HCT116 (cell line): ENCODE measurements around the gene ACVR1B. TPM values are rescaled to one million over a fixed set of nuclear protein-coding genes. Genes with fewer than 3 reads are reported as not detected.

Experiments used
- ATAC-seq: fragments of 200-7000 bp; cut with Tn5 transposase; 2 replicates; pipeline ENCODE4 v1.9.1; 2020; ENCODE audit warnings: mild to moderate bottlenecking, moderate library complexity
- BruUV-seq: library from RNA; stranded (reverse); fragments of 400-500 nt; replicated peaks from 2 replicates; lab custom pipeline; 2021; lab: Mats Ljungman, UMichigan
- CTCF ChIA-PET: fragments of 300-600 bp; sonication (Branson Sonifier 250); formaldehyde crosslinking; loops from one replicate; lab custom pipeline; 2021; ENCODE audit warnings: antibody characterized with exemption; lab: Charles Lee
- POLR2A ChIA-PET: fragments of 300-600, 350-600 bp; sonication (Branson Sonifier 250); formaldehyde crosslinking; loops from one replicate; lab custom pipeline; 2021; ENCODE audit warnings: antibody characterized with exemption; lab: Charles Lee
- RAD21 ChIA-PET, 2 experiments: fragments of 300-600 bp; sonication (Branson Sonifier 250); formaldehyde crosslinking; loops; one replicate each; lab custom pipeline; 2023; ENCODE audit warnings: low total read pairs in 2 of 2; ENCODE audit not compliant: uncharacterized antibody in 2 of 2, unreplicated experiment in 2 of 2, low non-redundant PET in 1 of 2; lab: Charles Lee
- DNase-seq: peaks from one replicate; pipeline ENCODE4 v3.0.0-alpha.2; 2010; ENCODE audit warnings: low read depth, low spot score
- H2AFZ ChIP-seq: fragments of 200-600 bp; shearing (Covaris generic), sonication (generic); 2 replicates; pipeline ENCODE4 v1.6.1; 2017; ENCODE audit warnings: low read depth, mixed run types, mixed read lengths, antibody characterized with exemption, low read length; ENCODE audit not compliant: poor library complexity, severe bottlenecking
- H3K27ac ChIP-seq: 2 replicates; pipeline ENCODE4 v1.5.1; 2012; ENCODE audit warnings: low read depth, low read length
- H3K27me3 ChIP-seq: fragments of 200-600 bp; sonication (generic); 2 replicates; pipeline ENCODE4 v1.6.1; 2016; ENCODE audit warnings: mixed run types, low read length, mixed read lengths; ENCODE audit not compliant: insufficient read depth
- H3K36me3 ChIP-seq, 2 experiments: fragments of 200-500 bp in 1 of 2; fragments of 200-600 bp in 1 of 2; sonication (Bioruptor generic) in 1 of 2; sonication (generic) in 1 of 2; 2 replicates each; pipeline versions ENCODE4 v1.5.1 to v1.6.1; 2014 to 2016; ENCODE audit warnings: low read length in 2 of 2, inconsistent platforms in 1 of 2, mixed read lengths in 1 of 2, mixed run types in 1 of 2; ENCODE audit not compliant: insufficient read depth in 2 of 2, control insufficient read depth in 1 of 2
- H3K4me1 ChIP-seq, 2 experiments: fragments of 200-600 bp in 1 of 2; sonication (generic) in 1 of 2; 2 replicates each; pipeline versions ENCODE4 v1.5.1 to v1.6.1; 2012 to 2017; ENCODE audit warnings: low read length in 2 of 2, inconsistent platforms in 1 of 2, mild to moderate bottlenecking in 1 of 2, mixed read lengths in 1 of 2, mixed run types in 1 of 2, moderate library complexity in 1 of 2; ENCODE audit not compliant: insufficient read depth in 2 of 2, control insufficient read depth in 1 of 2
- H3K4me2 ChIP-seq: fragments of 200-600 bp; sonication (generic); 2 replicates; pipeline ENCODE4 v1.6.1; 2017; ENCODE audit warnings: mixed run types, low read length, mixed read lengths
- H3K4me3 ChIP-seq, 2 experiments: fragments of 200-600 bp in 1 of 2; sonication (generic) in 1 of 2; replicated peaks in 1 of 2; 2 replicates each; pipeline ENCODE4 v1.5.1; 2011 to 2016; ENCODE audit warnings: low read length in 2 of 2, control low read depth in 1 of 2, low read depth in 1 of 2, mild to moderate bottlenecking in 1 of 2, mixed read lengths in 1 of 2, mixed run types in 1 of 2
- H3K79me2 ChIP-seq: fragments of 200-600 bp; sonication (generic); 2 replicates; pipeline ENCODE4 v1.6.1; 2017; ENCODE audit warnings: mild to moderate bottlenecking, mixed run types, low read length, moderate library complexity, mixed read lengths; ENCODE audit not compliant: insufficient read depth
- H3K9ac ChIP-seq: fragments of 200-600 bp; sonication (generic); 2 replicates; pipeline ENCODE4 v1.6.1; 2016; ENCODE audit warnings: low read length, mixed read lengths
- H3K9me2 ChIP-seq: fragments of 200-600 bp; sonication (generic), shearing (Covaris generic); 2 replicates; pipeline ENCODE4 v1.6.1; 2017; ENCODE audit warnings: mixed run types, mild to moderate bottlenecking, moderate library complexity; ENCODE audit not compliant: insufficient read depth
- H3K9me3 ChIP-seq, 2 experiments: fragments of 200-500 bp in 1 of 2; fragments of 200-600 bp in 1 of 2; sonication (Bioruptor generic) in 1 of 2; sonication (generic) in 1 of 2; 2 replicates each; pipeline ENCODE4 v1.6.1; 2014 to 2017; ENCODE audit warnings: low read length in 2 of 2, mixed read lengths in 2 of 2, inconsistent platforms in 1 of 2, low read depth in 1 of 2, mild to moderate bottlenecking in 1 of 2, mixed run types in 1 of 2, moderate library complexity in 1 of 2; ENCODE audit not compliant: control insufficient read depth in 1 of 2, insufficient read depth in 1 of 2
- H4K20me1 ChIP-seq: fragments of 200-600 bp; sonication (generic), shearing (Covaris generic); 2 replicates; pipeline ENCODE4 v1.6.1; 2017; ENCODE audit warnings: mixed run types, mild to moderate bottlenecking, moderate library complexity; ENCODE audit not compliant: insufficient read depth
- CEBPB ChIP-seq: IDR thresholded peaks from 2 replicates; pipeline ENCODE4 v1.6.1; 2012; ENCODE audit warnings: low read depth
- JUND ChIP-seq: IDR thresholded peaks from 2 replicates; pipeline ENCODE4 v1.6.1; 2012
- MAX ChIP-seq: IDR thresholded peaks from 2 replicates; pipeline ENCODE4 v1.6.1; 2012
- POLR2A ChIP-seq: IDR thresholded peaks from 2 replicates; pipeline ENCODE4 v1.7.0; 2011; ENCODE audit warnings: borderline replicate concordance; ENCODE audit not compliant: insufficient read depth, insufficient read length; ENCODE audit errors: extremely low read depth
- POLR2AphosphoS5 ChIP-seq: IDR thresholded peaks from 2 replicates; pipeline ENCODE4 v1.6.1; 2011; ENCODE audit warnings: mild to moderate bottlenecking, low read depth, low read length, moderate library complexity
- SRF ChIP-seq: IDR thresholded peaks from 2 replicates; pipeline ENCODE4 v1.6.1; 2012; ENCODE audit warnings: low read depth
- ZBTB33 ChIP-seq: IDR thresholded peaks from 2 replicates; pipeline ENCODE4 v1.6.1; 2011; ENCODE audit warnings: mild to moderate bottlenecking, low read length, moderate library complexity; ENCODE audit not compliant: insufficient replicate concordance; ENCODE audit errors: extremely low read depth
- intact Hi-C: fragments of 100-400 bp; cut with micrococcal nuclease; formaldehyde crosslinking; loops from 2 replicates; pipeline ENCODE4 v1.10.0; 2022
- total RNA-seq: library from RNA; stranded (reverse); gene quantifications from one replicate; pipeline ENCODE4 v1.2.1, GENCODE V29; 2021; ENCODE audit not compliant: unreplicated experiment

The ACVR1B gene
- total RNA-seq, 1 experiment from 2014 or later = 22.7 TPM

GRCh38 chr12:51953864-51954263 lies 2.4 kb downstream of the ACVR1B start:
- Histone ChIP-seq H4K20me1 (no peaks in the 10 kb centered on the region), H3K4me2 (no peak overlapping the region), H3K27me3 (peaks cover 3% of the 10 kb centered on the region; the same call in 1 of the 2 replicates), H3K4me3 (no peak overlapping the region), H3K9me2 (no peaks in the 10 kb centered on the region), H3K9ac (no peak overlapping the region), H3K4me1 (peaks cover 9 to 21% of the 10 kb centered on the region in 2 experiments; a peak in 3 of 4 replicates), H3K36me3 (no peaks in the 10 kb centered on the region), H3K27ac (no peak overlapping the region), H3K79me2 (peaks cover 66% of the 10 kb centered on the region), H3K9me3 (no peaks in the 10 kb centered on the region), H2AFZ (no peak overlapping the region)
- POLR2A ChIA-PET = no interaction called here
- no peak for TF ChIP-seq POLR2AphosphoS5
- no peak for TF ChIP-seq JUND
- ATAC-seq = no peak
- intact Hi-C loops = no loop called here
- RAD21 ChIA-PET = no interaction called here
- no peak for DNase-seq
- CTCF ChIA-PET = no interaction called here
- no TSS peak for BruUV-seq

GRCh38 chr12:51954561-51955361 lies 3.3 kb downstream of the ACVR1B start:
- Histone ChIP-seq H3K4me3 (no peak overlapping the region), H2AFZ (no peak overlapping the region), H3K27ac (no peak overlapping the region), H3K9me2 (no peaks in the 10 kb centered on the region), H3K36me3 (no peaks in the 10 kb centered on the region), H3K79me2 (peaks cover 74% of the 10 kb centered on the region), H3K4me1 (peaks cover 9 to 21% of the 10 kb centered on the region in 2 experiments; a peak in 3 of 4 replicates), H3K9ac (no peak overlapping the region), H3K9me3 (no peaks in the 10 kb centered on the region), H3K27me3 (peaks cover 3% of the 10 kb centered on the region; the same call in 1 of the 2 replicates), H3K4me2 (no peak overlapping the region), H4K20me1 (no peaks in the 10 kb centered on the region)
- BruUV-seq = no TSS peak
- intact Hi-C loops = no loop called here
- DNase-seq = no peak
- POLR2A ChIA-PET = no interaction called here
- CTCF ChIA-PET = no interaction called here
- ATAC-seq = no peak
- TF ChIP-seq JUND = no peak
- TF ChIP-seq MAX = no peak
- TF ChIP-seq POLR2A = no peak
- TF ChIP-seq CEBPB = peak; percentile 52
- no peak for TF ChIP-seq SRF
- TF ChIP-seq ZBTB33 = no peak
- RAD21 ChIA-PET = no interaction called here
